GM12801 (cell line): ENCODE measurements around the gene ZNF689.

Source experiments
- TF ChIP-seq, protein P1 (sequence below): IDR thresholded peaks from one replicate; pipeline ENCODE4 v1.5.1; 2011; ENCODE audit warnings: control low read depth; ENCODE audit not compliant: insufficient read length; ENCODE audit errors: extremely low read depth

The ZNF689 gene

DNA sequence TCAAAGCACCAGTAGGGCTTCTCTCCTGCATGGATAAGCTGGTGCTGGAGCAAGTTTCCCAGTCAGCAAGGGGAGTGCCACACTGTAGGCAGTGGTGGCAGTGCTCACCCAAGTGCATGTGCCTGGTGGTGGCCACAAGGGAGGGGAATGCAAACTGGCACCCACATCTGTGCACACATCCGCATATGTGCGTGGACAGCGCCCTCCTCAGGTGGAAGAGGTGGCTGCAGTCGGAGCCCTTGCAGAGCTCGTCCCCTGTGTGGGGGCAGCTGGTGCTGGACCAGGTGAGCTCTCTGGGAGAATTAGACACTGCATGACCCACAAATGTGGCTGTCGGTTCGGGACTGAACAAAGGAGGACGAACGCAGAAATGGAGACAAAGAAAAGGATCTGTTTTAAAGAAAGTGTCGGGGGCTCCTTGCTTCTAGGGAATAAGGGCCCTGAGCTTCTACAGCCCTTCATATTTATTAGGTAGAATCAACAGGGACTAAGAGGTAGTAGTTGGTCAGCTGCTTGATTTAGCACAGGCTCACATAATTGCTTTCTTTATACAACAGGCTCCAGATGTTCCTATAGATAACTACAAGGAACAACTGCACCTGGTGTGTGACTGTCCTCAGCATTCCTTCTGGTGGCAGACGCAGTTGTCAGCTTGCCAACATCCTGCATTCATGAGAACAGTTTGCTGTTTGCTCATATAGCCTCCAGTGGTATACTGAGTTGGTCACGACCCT, 5.3 kb upstream of the ZNF689 start:
- TF ChIP-seq, protein P1, sequence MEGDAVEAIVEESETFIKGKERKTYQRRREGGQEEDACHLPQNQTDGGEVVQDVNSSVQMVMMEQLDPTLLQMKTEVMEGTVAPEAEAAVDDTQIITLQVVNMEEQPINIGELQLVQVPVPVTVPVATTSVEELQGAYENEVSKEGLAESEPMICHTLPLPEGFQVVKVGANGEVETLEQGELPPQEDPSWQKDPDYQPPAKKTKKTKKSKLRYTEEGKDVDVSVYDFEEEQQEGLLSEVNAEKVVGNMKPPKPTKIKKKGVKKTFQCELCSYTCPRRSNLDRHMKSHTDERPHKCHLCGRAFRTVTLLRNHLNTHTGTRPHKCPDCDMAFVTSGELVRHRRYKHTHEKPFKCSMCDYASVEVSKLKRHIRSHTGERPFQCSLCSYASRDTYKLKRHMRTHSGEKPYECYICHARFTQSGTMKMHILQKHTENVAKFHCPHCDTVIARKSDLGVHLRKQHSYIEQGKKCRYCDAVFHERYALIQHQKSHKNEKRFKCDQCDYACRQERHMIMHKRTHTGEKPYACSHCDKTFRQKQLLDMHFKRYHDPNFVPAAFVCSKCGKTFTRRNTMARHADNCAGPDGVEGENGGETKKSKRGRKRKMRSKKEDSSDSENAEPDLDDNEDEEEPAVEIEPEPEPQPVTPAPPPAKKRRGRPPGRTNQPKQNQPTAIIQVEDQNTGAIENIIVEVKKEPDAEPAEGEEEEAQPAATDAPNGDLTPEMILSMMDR: no peak

DNA sequence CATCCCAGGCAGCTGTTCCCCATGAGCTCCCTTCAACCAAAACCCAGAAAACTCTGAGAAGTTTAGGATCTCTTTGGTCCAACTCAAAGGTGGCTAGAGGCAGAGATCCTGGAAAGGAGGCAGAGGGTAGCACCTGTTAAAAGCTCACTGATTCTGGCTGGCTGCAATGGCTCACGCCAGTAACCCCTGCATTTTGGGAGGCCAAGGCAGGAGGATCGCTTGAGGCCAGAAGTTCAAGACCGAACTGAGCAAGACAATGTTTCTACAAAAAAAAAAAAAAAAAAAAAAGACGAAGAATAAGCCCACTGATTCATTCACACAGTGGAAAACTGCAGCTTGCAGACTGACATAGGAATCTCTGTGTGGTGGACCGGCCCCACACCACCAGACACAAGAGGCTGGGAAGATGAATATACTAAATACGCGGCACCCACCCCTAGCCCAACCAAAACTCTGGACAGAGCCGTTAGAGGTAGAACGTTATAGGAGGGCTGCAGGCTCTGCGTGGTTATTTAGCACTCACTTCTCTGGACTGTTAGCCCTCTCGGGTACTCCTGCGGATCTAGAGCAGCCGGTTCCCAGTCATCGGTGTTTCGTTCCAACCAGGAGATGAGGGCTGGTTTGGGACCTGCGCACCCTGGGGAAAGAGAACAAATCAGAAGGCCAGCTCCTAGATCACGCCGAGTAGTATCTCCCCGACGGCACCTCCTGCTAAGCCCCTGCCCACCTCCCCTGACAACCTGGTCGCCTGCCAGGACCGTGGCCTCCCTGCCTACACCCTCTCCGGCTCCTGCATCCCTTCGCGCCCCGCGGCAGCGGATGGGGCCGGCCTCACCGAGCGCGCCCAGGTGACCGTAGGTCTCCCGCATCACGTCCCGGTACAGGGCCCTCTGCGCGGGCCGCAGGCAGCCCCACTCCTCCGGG, 925 bp downstream of the ZNF689 start:
- TF ChIP-seq, protein P1: no peak

DNA sequence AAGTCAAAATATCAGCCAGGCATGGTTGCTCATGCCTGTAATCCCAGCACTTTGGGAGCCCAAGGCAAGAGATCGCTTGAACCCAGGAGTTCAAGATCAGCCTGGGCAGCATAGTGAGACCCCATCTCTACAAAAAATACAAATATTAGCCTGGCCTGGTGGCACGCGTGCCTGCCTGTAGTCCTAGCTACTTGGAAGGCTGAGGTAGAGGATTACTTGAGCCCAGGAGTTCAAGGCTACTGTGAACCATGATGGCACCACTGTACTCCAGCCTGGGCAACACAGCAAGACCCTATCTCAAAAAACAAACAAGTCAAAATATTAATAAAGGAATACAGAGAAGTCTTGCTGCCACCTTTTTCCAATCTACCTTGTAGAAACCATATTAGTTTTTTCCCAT, 4.2 kb downstream of the ZNF689 start:
- TF ChIP-seq, protein P1: no peak

DNA sequence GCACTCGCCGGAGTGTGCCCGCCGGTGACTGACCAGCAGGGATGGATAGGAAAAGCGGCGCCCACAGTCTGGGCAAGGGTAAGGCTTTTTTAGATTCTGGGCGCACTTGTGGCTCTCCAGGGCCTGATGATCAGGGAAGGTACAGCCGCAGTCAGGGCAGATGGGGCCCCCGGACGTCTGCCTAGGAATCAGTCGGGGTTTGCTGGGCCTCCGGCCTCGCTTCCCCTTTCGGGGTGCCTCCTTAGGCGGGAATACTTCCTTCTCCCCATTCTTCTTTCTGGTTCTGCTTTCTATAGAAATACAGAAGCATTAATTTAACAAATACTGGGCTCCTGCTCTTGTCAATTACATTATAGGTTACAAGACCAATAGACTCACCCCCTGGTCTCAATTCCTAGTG, 5.0 kb downstream of the ZNF689 start:
- TF ChIP-seq, protein P1: no peak

DNA sequence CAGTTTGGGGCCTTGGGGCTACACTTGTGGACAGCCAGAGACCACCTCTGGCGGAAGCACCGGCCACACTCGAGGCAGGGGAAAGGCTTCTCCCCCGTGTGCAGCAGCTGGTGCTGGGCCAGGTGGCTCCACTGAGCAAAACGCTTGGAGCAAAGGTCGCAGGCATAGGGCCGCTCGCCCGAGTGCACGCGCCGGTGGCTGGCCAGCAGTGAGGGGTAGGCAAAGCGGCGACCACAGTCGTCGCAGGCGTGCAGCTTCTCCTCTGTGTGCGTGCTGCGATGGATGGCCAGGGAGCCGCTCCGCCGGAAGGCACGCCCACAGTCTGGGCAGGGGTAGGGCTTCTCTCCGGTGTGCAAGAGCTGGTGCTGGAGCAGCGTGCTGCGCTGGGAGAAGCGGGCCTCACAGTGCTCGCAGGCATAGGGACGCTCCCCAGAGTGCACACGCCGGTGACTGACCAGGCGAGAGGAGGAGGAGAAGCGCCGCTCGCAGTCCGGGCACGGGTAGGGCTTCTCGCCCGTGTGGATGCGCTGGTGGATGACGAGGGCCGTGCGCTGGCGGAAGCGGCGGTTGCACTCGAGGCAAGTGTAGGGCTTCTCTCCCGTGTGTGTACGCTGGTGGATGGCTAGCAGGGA, 5.8 kb downstream of the ZNF689 start:
- TF ChIP-seq, protein P1: no peak

DNA sequence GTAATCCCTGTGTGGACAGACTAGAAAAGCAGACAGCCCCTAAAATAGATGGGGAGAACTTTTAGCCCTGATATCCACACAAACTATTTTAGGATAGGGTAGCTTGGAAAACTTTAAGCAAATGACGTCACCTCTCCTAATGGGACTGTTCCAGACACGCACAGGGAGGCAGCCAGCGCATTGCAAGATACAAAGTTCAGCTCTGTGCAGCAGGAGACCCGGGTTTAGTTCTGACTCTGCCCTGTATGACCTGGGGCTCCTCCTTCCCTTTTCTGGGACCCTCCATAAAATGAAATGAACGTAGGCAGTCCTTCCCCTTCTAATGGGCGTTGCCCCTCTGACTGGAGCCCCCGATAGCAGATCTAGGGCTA, 6.3 kb downstream of the ZNF689 start:
- TF ChIP-seq, protein P1: no peak

DNA sequence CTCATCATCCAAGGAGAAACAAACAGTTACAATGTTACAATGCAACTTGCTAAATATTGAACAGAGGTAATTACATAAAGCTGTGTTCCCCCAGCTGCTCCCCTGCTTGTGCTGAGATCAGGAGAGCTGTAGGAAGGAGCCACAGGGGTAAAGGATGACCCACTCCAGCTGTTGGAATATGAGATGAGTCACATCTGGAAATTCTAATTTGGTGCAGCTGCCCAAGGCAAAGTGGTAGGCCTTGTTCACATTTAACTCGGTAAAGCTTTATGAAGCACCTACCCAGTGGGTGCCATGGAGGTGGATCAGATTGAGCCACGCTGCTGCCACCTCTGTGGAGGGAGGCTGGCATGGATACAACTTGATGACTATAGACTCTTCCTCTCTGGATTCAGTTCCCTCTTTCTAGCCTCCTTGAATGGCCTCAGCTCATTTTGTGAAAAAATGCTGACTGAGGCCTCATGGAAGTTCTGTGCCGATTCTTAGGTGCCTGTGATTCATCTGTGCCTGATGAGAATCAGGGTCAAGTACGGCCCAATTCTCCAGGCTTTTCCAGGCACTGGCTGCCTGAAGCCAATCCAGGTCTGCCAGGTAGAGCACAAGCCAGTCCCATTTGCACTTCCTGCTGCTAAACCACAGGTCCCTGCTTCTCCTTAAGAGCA, 7.4 kb downstream of the ZNF689 start:
- TF ChIP-seq, protein P1: no peak
